HG02938 (cell line): ENCODE measurements around the gene ICA1L.
"Not testable (repeated sequence)": the region's sequence is repeated elsewhere in the genome, so short reads cannot be mapped to it uniquely, and the experiment has no call there.

Source experiments
- ATAC-seq: cut with Tn5 transposase; IDR thresholded peaks from one replicate; pipeline ENCODE4 v1.9.1; 2021; ENCODE audit warnings: mild to moderate bottlenecking, moderate library complexity; ENCODE audit not compliant: unreplicated experiment

ICA1L gene

DNA sequence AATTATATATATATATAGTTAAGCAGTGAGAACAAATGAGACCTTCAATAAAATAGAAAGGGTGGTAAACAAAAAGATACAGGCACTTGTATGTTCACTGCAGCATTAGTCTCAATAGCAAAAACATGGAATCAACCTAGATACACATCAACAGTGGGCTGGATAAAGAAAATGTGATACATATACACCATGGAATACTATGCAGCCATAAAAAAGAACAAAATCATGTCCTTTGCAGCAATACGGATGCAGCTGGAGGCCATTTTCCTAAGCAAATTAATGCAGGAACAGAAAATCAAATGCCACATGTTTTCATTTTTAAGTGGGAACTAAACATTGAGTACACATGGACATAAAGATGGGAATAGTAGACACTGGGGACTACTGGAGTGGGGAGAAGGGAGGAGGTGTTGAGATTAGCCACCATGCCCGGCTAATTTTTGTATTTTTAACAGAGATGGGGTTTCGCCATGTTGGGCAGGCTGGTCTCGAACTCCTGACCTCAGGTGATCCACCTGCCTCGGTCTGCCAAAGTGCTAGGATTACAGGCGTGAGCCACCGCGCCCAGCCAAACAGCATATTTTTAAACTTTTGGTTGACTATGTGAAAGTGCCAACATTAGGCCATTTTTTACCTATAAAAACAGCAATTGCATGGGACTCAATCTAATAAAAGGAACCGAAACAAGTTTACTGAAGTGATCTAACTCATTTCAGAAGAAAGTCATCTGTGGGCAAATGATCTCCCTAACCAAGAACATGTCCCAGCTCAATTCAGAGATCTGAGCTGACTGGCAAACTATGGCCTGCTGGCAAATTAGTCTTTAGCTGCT, 23.7 kb downstream of the ICA1L start:
- ATAC-seq: peak; percentile 62

DNA sequence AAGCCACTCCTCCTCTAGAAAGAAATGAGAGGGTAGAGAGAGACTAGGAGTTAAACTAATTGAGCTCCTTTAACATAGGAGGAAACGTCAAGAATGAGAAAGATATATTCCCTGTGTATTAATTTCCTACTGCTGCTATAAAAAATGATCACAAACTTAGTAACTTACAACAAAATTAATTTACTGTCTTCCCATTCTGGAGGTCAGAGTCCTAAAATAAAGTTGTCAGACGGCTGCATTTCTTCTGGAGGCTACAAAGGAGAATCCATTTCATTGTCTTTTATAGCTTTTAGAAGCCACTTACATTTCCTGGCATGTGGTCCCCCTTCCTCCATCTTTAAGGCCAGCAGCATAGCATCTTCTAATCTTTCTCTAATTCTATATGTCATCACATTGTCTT, 26.9 kb downstream of the ICA1L start:
- ATAC-seq: no peak

DNA sequence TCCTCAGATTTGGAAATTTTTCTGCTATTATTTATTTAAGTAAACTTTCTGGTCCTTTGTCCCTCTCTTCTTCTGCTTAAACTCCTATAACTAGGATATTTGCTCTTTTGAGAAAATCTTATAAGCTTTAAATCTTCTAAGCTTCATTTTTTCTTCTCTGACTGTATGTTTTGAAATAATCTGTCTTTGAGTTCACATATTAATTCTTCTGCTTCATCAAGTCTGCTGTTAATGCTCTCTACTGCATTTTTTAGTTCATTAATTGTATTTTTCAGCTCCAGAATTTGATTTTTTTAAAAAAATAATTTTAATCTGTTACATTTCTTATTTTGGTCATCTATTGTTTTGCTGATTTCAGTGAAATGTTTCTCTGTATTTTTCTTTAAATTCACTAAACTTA, 28.9 kb downstream of the ICA1L start:
- ATAC-seq: no peak

DNA sequence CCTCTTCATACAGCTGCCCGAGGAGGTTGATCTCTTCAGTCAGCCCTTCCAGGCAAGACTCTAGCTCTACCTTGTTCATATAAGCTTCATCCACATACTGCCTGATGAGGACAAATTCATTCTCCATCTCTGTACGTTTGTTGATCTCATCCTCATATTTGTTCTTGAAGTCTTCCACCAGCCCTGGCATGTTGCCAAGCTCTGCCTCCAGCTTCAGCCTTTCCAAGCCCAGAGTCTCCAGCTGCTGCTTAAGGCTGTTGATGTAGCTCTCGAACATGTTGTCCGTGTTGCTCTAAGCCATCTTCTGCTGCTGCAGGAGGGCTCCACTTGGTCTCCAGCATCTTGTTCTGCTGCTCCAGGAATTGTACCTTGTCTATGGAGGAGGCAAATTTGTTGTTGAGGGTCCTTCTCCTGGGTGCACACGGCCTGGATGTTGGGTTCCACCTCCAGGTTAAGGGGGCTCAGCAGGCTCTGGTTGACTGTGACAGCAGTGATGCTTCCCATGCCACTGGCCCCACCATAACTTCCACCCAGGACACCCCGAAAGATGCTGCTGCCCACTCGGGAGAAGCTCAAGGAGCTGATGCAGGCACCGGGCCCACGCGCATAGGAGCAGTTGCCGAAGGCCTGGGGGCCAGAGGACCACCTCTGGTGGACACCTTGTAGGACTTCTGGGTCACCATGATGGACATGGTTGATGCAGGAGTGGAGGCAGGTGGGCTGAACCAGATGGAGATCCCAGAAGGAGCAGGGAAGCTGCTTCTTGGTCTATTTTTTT, 30.3 kb downstream of the ICA1L start:
- ATAC-seq: no peak

DNA sequence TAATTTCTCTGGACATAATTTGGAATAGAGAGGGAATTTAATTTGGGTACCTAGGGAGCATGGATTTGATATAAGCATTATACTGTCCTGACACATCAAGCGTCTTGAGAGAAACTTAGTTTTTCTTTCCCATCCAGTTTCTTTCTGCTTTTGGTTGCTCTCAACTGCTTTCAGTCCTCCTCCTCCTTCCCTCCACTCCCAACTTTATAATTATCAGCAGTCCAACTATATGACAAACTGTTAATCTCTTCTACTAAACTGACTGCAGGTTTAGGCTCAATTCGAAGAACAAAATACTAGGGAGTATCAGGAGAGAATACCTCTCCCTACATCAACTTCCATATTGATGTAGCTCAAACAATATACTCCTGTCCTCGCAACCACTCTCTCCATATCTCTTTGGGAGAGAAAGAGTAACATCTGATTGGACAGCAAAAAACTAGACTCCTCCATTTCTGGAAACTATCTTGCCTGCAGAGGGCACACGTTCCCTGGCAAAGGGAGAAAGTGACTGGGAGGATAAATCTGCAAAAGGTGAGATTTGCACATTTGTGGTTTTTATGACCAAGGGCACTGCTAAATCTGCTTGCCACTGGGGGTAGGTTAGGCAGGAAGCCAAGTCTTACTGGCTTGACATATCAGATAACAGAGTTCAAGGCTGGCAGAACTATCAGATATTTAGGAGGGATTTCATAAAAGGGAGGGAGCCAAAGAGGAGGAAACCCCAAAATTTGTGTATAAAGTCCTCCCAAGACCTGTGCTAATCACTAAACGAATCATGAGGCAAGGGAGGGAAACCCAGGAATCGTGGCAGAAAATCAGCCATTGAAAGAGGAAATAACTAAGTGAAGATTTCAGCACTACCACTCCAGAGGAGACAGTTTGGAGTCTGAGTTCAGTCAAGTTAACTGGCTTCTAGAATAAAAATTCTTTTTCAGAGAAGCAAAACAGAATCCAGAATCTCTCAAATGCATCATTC, 40.0 kb downstream of the ICA1L start:
- ATAC-seq: no peak

DNA sequence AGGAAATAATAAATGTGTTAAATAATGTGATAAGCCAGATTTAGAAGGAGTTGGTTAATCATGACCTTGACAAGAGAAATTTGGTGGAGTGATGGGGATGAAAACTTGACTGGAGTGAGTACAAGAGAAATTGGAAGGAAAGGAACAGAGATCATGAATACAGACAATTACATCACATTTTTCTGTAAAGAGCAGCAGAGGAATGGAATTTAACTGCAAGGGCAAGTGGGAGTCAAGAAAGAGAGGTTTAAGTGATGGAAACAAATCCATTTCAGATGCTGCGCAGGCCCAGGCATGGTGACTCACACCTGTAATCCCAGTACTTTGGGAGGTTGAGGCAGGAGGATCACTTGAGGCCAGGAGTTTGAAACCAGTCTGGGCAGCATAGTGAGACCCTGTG, 46.7 kb downstream of the ICA1L start:
- no peak for ATAC-seq

DNA sequence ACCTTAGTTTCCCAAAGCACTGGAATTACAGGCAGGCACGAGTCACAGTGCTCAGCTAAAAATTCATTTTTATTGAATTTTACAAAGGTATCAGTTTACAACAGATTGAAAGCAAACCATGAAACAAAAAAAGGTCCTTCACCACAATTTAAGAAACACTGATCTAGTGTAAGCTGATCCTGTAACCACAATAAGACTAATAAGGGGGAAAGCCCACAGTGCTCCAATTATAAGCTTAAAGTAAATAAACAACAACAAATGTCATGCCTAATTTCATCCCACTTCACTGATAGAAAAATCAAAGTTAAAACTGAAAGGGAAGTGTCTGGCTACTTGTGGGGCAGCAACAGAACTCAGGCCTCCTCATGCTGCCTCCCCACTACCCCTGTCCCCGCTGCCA, 49.2 kb downstream of the ICA1L start:
- ATAC-seq: no peak

DNA sequence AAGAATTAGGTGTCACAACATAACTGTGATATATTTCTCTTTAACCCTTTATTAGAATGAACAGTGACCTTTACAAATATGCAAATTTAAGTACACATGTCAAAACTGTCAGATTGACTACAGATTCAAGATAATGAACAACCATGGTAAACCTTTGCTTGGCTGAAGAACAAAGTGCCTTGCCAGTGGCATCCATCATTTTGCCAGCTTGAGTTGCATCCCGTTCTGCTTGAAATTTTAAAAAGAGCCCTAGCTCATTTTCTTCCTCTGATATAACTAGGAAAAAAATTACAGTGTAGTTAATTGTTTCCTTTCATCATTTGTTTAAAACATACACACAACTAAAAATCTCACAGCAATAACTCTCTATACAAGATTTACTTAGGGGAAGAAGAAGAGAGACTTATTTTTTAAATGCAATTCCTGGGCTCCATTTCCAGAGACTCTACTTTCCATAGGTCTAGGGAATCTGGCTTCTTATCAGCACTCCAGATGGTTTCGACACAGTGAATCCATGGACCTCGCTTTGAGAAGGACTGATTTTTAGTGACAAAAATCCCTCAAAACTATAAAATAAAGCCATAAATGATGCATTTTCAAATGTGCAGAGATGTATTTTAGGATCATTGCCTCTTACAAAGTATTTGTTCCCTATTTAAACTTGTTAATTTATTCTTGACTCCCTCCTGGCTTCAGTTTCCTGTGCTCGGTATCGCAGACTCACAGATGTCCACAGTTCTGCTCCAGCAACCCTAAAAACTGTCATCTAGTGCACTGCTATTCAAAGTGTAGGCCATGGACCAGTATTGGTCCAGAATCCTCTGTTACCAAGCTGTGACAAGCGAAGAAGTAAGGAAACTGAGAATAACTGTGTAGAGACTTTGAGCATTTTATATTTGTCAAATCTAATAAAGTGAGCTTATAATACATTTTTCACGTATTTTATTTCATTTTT, 50.1 kb downstream of the ICA1L start:
- no peak for ATAC-seq

DNA sequence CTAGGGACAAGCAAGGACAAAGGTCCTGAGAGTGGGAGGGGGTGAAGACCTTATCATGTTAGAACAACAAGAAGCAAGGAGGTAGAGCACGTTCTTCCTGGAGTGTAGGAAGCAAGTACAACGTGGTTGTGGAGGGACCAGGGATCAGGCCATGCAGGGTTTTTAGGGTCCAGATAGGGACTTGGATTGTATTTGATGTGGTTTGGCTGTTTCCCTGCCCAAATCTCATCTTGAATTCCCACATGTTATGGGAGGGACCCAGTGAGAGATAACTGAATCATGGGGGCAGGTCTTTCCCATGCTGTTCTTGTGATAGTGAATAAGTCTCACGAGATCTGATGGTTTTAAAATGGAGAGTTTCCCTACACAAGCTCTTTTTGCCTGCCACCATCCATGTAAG, 53.2 kb downstream of the ICA1L start:
- no peak for ATAC-seq

DNA sequence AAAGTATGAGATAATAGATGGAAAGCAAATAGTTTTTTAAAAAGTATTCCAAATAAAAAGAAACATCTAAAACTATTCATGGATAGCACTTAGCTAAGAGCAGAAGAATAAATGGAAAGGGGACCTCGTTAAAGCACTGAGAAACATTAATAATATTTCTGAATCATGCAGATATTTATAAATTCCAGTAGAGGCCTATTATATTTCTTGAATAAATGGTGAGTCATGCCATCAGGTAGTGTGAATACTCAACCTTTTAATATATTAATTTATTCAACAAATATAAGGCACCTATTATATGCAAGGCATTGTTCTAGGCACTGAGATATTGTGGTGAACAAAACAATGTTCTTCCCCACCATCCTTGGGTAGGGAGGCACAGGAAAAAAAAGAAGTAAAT, 53.8 kb downstream of the ICA1L start:
- no peak for ATAC-seq

DNA sequence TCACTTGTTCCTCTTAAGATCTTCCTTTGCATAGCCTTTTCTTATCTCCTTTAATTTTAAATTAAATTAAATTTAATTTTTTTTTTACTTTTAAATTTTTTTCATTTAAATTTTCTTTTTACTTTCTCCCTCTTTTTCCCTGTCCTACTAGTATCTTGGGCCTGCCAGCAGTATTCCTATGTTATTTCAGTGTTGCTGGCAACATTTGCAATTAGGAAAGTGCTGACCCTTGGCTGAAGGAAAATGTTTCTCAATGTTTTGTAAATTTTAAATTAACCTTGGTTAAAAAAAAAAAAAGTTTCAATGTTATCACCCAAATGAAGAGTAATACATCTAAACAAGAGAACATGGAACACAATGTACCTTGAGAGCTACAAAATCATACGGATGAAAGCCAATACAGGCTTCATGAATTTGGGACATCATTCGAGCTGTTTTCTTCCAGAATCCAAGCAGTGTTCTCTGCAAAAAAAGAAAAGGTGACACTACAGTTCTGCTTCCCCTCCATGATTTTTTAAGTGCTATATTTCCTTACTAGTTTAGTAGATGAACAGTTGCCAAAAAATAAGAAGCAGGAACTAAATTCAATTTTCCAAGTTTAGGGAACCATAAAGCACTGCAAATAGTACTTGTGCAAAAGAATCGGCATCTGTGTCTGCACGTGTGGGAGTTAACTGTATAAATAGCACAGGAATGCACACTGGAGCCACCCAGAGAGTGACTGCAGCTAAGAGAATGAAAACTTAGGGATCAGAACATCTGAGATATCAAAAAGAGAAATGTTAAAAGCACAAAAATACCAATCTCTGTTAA, 55.8 kb downstream of the ICA1L start:
- ATAC-seq: no peak

DNA sequence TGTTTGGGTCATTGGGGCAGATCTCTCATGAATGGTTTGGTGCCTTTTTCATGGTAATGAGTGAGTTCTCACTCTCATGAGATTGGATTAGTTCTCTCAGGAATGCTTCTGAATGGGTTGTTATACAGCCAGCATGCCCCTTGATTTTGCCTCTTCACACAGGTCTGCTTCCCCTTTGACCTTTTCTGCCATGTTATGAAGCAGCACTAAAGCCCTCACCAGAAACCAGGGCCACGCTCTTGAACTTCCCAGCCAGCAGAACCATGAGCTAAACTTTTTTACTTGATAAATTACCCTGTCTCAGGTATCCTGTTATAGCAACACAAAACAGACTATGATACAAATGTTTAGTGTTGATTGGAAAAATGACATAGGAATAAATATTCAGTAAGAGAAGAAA, 57.3 kb downstream of the ICA1L start:
- ATAC-seq: no peak

DNA sequence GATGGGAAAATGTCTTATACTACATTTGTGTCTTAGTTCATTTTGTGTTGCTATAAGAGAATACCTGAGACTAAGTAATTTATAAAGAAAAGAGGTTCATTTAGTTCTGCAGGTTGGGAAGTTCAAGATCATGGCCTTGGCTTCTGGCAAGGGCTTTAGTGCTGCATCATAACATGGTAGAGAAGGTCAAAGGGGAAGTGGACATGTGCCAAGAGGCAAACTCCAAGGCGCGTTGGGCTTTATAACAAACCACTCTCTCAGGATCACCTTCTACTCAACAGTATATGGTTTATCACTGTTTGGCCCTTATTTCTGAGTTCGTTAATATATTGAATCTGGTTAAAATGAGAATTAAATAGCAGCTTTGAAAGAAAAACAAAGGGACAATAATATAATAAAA, 58.2 kb downstream of the ICA1L start:
- ATAC-seq: no peak

DNA sequence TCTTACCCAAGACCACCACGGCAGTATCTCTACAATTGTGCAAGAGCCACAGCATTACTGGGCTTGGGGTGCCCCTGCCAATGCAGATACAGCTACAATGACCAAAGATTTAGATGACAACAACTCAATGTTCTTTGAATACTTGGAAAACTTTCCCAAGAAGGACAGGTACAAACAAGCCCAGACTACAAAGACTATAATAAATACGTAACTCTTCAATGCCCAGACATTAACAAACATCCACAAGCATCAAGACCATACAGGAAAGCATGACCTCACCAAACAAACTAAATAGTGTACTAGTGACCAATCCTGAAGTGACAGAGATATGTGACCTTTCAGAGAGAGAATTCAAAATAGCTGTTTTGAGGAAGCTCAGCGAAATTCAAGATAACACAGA, 62.8 kb downstream of the ICA1L start:
- no peak for ATAC-seq

DNA sequence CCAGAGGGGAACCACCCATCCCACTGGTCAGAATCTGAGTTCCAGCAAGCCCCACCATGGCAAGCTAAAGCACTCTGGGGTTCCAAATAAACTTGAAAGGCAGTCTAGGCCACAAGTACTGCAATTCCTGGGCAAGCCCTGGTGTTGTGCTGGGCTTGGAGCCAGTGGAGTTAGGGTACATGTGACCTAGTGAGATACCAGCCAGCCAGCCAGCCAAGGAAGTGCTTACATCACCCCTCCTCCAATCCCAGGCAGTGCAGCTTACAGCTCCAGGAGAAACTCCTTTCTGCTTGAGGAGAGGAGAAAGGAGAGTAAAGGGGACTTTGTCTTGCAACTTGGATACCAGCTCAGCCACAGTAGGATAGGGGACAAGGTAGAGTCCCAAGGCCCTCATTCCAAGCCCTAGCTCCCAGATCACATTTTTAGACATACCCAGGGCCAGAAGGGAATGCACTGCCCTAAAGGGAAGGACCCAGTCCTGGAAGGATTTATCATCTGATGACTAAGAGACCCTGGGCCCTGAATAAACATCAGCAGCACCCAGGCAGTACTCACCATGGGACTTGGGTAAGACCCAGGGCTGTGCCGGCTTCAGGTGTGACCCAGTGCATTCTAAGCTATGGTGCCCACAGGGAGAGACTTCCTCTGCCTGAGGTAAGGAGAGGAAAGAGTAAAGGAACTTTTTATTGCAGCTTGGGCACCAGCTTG, 64.0 kb downstream of the ICA1L start:
- ATAC-seq: not testable (repeated sequence)

DNA sequence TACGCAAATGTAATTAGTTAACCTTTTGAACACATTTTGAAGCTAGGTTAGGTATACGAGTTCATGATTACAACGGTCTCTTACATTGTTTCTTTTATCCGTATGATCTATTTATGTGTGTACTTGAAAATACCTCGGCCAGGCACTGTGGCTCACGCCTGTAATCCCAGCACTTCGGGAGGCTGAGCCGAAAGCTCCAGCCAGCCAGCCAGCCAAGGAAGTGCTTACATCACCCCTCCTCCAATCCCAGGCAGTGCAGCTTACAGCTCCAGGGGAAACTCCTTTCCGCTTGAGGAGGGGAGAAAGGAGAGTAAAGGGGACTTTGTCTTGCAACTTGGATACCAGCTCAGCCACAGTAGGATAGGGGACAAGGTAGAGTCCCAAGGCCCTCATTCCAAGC, 65.7 kb downstream of the ICA1L start:
- not testable (repeated sequence) for ATAC-seq

DNA sequence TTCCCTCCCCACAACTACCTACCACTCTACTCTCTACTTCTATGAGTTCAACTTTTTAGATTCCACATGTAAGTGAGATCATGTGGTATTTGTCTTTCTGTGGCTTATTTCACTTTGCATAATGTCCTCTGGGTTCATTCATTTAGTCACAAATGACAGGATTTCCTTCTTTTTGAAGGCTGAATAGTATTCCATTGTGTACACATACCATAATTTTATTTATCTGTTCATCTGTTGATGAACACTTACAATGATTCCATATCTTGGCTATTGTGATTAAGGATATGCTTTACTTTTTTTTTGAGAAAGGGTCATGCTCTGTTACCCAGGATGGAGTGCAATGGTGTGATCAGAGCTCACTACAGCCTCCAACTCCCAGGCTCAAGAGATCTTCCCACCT, 73.6 kb downstream of the ICA1L start:
- ATAC-seq: no peak

DNA sequence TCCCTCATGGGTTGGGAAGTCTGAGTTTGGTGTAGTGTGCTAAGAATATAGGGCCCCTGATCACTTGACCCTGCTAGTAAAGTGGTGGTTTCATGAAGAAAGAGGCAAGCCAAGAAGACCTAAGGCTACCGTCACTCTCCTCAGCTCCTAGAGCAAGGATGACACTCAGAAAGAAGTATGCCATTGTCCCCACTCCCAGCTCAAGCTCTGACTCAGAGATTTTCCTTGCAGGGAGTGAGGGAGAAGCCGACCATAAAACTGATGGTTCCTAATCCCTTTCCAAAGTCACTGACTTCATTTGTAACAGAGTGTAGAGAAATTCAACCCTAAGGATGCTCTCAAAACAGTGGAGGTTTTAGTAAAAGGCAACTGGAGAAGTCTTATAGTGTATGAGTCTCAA, 80.9 kb downstream of the ICA1L start:
- no peak for ATAC-seq

DNA sequence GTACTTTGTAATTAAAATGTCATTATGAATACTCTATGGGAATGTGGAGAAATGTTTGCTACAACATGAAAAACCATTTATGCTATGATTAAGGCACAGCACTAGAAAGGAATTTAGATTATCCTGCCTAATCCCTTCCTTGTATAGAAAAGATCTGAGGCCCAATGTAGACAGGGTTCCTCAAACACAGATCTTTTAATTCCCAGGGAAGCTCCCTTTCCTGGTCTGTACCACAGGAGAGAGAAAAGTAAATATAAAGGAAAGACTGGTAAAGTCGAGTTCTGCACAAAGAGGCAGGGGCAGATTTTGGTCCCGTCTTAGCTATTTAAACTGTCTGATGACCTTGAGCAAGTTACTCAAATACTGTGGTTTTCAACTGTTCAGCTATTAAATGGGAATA, 84.7 kb downstream of the ICA1L start:
- ATAC-seq: no peak
